ENCODE measurements around the gene CAPS2. TPM values are rescaled to one million over a fixed set of nuclear protein-coding genes. Genes with fewer than 3 reads are reported as not detected.

Gene CAPS2
- polyA plus RNA-seq, 4 donors, result 7.1 to 8.3 (median 8.0) TPM

Other genes with a start within 250 kb of the CAPS2 start
- gene KCNC2, start 120.5 kb downstream of the CAPS2 start, polyA plus RNA-seq (ENCODE audit: insufficient read length in 4 of 4), result 1 to 10 TPM in 1 of 4 donors, under 1 TPM in 3; 0.57 to 1.2 (median 0.70) TPM
- gene GLIPR1L1, start 4.3 kb upstream of the CAPS2 start, polyA plus RNA-seq (ENCODE audit: insufficient read length in 4 of 4), result under 1 TPM in 3 of 4 donors, not detected in 1; 0.33 to 0.85 (median 0.70) TPM
- gene GLIPR1L2, start 60.8 kb upstream of the CAPS2 start, polyA plus RNA-seq (ENCODE audit: insufficient read length in 4 of 4), result 1 to 10 TPM; 2.6 to 3.6 (median 3.2) TPM
- 10 to 100 TPM; 12.4 to 55.8 (median 18.7) TPM for gene GLIPR1, start 150.4 kb upstream of the CAPS2 start, polyA plus RNA-seq (ENCODE audit: insufficient read length in 4 of 4)
- gene KRR1, start 181.3 kb upstream of the CAPS2 start, polyA plus RNA-seq (ENCODE audit: insufficient read length in 4 of 4), result 100 to 1,000 TPM in 1 of 4 donors, 10 to 100 TPM in 3; 82.1 to 111 (median 83.6) TPM

All from left renal pelvis (tissue), 4 donors.